Measurements from ENCODE around the gene CYP2A6. TPM values are rescaled to one million over a fixed set of nuclear protein-coding genes. Genes with fewer than 3 reads are reported as not detected.

CYP2A6 gene
- total and polyA plus RNA-seq, 2 experiments from 2014 or later, result 0.39 TPM; not detected in 1

GRCh38 chr19:40800997-40801377 lies 49.3 kb downstream of the CYP2A6 start:
- Histone ChIP-seq H3K27me3 (ENCODE audit: insufficient read depth) (no peaks in the 10 kb centered on the region), H3K27ac (ENCODE audit: low read depth) (no peak overlapping the region), H3F3A (replicated peaks; ENCODE audit: low read depth) (peaks cover 29% of the 10 kb centered on the region), H3K4me1 (ENCODE audit: insufficient read depth) (peaks cover 54% of the 10 kb centered on the region), H3K36me3 (ENCODE audit: insufficient read depth) (peaks cover 8% of the 10 kb centered on the region; the same call in 1 of the 2 replicates), H3K4me3 (peak overlapping the region; percentile 89; the same call in 1 of the 2 replicates), H3K79me2 (replicated peaks; ENCODE audit: insufficient read depth) (peaks cover 66% of the 10 kb centered on the region), H4K20me1 (replicated peaks; ENCODE audit: insufficient read depth) (peaks cover 46% of the 10 kb centered on the region), H3K4me2 (peak overlapping the region; percentile 71; the same call in 1 of the 2 replicates), H3K9me2 (ENCODE audit: insufficient read depth) (no peaks in the 10 kb centered on the region), H2AFZ (no peak overlapping the region)
- H3K4me3 Mint-ChIP-seq, result peak overlapping the region; percentile 95
- peaks cover 50% of the 10 kb centered on the region for H3K36me3 Mint-ChIP-seq (ENCODE audit: low read depth)
- H3K27ac Mint-ChIP-seq, result no peak overlapping the region
- ATAC-seq (no peak), DNase-seq (ENCODE audit: low spot score) (no peak)
- peaks cover 46% of the 10 kb centered on the region for H3K27me3 Mint-ChIP-seq (ENCODE audit: insufficient read depth, low read depth, poor library complexity)
- TF ChIP-seq ETS1 (IDR thresholded peaks at IDR 0.05), result no peak
- no peak for TF ChIP-seq CTCF (conservative IDR thresholded peaks at IDR 0.05; ENCODE audit: low read depth in 2 of 2)
- no peak for TF ChIP-seq EZH2phosphoT487 (IDR thresholded peaks at IDR 0.05; ENCODE audit: unreplicated experiment)
- TF ChIP-seq ZNF462 (CRISPR knock-in tag; IDR thresholded peaks at IDR 0.05), result no peak
- TF ChIP-seq REST (IDR thresholded peaks at IDR 0.05; ENCODE audit: unreplicated experiment), result no peak
- no peak for TF ChIP-seq STAT1 (IDR thresholded peaks at IDR 0.05; ENCODE audit: unreplicated experiment)
- TF ChIP-seq ZNF331 (CRISPR knock-in tag; IDR thresholded peaks at IDR 0.05; ENCODE audit: low read depth), result no peak
- no peak for TF ChIP-seq ZNF114 (CRISPR knock-in tag; IDR thresholded peaks at IDR 0.05)
- no peak for TF ChIP-seq CREB1 (CRISPR knock-in tag; IDR thresholded peaks at IDR 0.05; ENCODE audit: low read depth)
- H3K4me1 Mint-ChIP-seq, result peaks cover 59% of the 10 kb centered on the region
- H3K9me3 Mint-ChIP-seq, result no peaks in the 10 kb centered on the region

Data from GM23338 (cell line).